ENCODE measurements around the gene KCTD11. TPM values are rescaled to one million over a fixed set of nuclear protein-coding genes. Genes with fewer than 3 reads are reported as not detected.
A peak's percentile ranks its signal among the peaks of the same experiment; 100 is the strongest.

The KCTD11 gene
- total RNA-seq, 1 donor from 2014 or later, result 23.3 TPM

DNA sequence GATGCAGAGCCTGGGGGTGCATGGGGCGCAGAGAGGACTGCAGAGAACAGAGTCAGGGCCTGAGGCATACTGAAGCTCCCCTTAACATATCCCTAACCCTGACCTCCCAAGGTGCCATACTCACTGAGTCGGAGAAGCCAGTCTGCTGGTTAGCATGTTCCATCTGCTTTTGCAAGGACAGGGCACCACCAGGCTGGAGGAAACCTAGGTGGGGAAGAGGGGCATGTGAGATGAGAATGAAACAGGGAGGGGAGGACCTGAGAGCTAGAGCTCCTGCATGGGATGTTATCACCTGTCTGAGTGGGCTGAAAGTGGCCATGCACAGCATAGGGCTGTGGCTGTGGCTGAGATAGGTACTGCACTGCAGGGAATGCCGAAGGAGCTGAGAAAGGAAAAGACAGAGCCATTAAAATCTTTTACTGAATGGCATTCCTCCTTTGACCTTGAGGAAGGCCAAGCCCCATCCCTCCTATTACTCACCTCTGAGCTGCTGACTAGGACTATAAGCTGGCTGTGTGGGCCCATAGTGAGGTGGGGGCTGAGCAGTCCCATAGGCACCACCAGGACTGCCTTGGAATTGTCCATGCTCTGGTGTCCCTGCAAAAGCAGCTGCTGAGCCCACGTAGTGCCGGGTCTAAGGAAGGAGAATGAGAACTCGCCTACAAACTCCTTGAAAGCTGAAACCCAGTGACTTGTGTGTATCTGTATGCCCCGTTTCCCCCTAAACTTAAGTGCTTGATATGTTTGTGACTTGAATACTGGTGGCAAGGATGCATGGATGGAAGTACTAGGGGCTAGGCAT lies 38.7 kb upstream of the KCTD11 start:
- peaks cover 55% of the 10 kb centered on the region for H3K4me1 Mint-ChIP-seq (ENCODE audit: low read depth)
- TF ChIP-seq, protein P1, sequence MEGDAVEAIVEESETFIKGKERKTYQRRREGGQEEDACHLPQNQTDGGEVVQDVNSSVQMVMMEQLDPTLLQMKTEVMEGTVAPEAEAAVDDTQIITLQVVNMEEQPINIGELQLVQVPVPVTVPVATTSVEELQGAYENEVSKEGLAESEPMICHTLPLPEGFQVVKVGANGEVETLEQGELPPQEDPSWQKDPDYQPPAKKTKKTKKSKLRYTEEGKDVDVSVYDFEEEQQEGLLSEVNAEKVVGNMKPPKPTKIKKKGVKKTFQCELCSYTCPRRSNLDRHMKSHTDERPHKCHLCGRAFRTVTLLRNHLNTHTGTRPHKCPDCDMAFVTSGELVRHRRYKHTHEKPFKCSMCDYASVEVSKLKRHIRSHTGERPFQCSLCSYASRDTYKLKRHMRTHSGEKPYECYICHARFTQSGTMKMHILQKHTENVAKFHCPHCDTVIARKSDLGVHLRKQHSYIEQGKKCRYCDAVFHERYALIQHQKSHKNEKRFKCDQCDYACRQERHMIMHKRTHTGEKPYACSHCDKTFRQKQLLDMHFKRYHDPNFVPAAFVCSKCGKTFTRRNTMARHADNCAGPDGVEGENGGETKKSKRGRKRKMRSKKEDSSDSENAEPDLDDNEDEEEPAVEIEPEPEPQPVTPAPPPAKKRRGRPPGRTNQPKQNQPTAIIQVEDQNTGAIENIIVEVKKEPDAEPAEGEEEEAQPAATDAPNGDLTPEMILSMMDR (IDR thresholded peaks at IDR 0.05), result peak; percentile 14
- peaks cover 41% of the 10 kb centered on the region for H3K36me3 Mint-ChIP-seq (ENCODE audit: low read depth)
- DNase-seq (ENCODE audit: low spot score), result no peak
- no peak overlapping the region for H3K4me3 Mint-ChIP-seq (ENCODE audit: unreplicated experiment)
- H3K27ac Mint-ChIP-seq (ENCODE audit: unreplicated experiment), result peak overlapping the region; percentile 32
- no peaks in the 10 kb centered on the region for H3K9me3 Mint-ChIP-seq (ENCODE audit: low read depth)
- no peaks in the 10 kb centered on the region for H3K27me3 Mint-ChIP-seq (ENCODE audit: low read depth)

DNA sequence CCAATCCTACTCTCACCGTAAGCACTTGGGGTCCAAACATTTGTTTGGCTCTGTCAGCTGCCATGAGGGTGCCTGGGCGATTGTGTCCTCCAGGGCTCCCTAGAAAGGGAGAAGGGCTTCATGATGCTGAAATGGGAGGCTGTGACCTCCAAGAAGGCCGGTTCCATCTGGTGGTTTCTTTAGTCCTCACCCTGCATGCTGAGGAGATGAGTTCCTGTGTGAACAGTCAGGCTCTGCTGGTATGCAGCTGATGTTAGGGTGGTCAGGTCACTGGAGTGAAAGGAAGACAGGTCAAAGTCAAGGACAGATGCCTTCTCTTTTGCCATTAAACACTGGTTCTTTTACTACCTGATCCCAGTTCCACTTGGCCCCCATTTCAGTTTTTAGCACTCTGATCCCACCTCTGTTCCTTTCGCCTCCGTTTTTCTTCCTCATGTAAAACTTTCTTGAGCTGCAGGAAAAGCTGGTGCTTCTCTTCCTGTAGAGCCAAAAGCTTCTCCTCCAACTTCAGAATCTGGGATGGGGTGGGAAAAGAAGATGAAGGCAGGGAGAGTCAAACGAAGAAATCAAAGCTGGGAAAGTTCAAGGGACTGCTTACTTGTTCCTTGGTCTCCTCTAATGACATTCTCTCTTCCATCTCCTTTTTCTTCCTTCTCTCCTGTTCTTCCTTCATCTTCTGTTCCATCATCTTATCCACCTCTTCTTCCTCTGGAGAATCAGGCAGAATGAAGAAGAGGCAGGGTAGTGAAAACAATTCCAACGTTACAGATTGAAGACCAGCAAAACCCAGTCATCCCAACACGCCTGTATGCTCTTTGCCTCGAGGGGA lies 37.9 kb upstream of the KCTD11 start:
- H3K9me3 Mint-ChIP-seq (ENCODE audit: low read depth), result no peaks in the 10 kb centered on the region
- H3K4me1 Mint-ChIP-seq (ENCODE audit: low read depth), result peaks cover 50% of the 10 kb centered on the region
- peak overlapping the region; percentile 77 for H3K27ac Mint-ChIP-seq (ENCODE audit: unreplicated experiment)
- TF ChIP-seq, protein P1 (IDR thresholded peaks at IDR 0.05), result no peak
- H3K36me3 Mint-ChIP-seq (ENCODE audit: low read depth), result peaks cover 44% of the 10 kb centered on the region
- peak overlapping the region; percentile 71 for H3K4me3 Mint-ChIP-seq (ENCODE audit: unreplicated experiment)
- H3K27me3 Mint-ChIP-seq (ENCODE audit: low read depth), result no peaks in the 10 kb centered on the region
- DNase-seq (ENCODE audit: low spot score), result no peak

DNA sequence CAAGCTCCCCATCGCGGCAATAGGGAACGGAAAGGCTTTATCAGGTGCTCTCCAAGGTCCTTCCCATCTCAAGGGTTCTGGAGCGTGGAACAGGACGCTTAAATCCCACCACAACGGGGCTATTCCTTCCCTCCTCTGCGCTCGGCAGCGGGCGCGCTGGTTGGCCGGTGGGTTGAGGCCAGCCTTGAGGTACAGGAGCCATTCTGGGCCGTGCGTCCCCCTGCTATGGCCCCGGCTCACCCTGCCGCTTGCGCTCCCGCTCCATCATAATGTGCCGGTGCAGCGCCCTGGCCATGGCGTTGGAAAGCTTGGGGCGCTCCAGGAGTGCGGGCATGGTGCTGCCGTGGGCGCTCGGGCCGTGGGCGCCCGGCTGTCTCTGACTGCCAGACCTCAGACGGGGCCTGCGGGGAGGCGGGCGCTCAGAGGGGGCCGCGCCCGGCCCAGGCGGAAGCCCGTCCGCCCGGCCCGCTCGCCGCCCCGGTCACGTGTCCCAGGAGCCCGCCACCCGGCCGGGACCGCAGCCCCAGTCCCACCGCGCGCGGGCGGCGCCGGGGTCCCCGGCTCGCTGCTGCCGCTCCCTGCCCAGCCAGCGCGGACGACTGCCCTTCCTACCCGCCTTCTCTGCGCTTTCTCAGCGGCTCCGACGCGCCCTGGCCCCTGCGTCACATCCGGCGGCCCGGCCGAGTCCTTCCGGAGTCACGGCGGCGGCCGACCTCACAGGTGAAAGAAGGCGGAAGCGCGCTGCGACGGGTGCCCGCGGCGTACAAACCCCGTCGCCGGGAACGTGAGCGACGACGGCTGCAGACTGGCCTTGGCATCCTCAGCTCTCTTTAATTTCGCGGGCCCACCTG lies 37.0 kb upstream of the KCTD11 start, which contains the start of gene GPS2:
Gene GPS2, minus strand, starts transcription at position 642 of the 851 bp plus-strand sequence. Its CDS starts 308 bp downstream, at position 334.
- TF ChIP-seq, protein P1 (IDR thresholded peaks at IDR 0.05), result no peak
- peaks cover 41% of the 10 kb centered on the region for H3K4me1 Mint-ChIP-seq (ENCODE audit: low read depth)
- H3K36me3 Mint-ChIP-seq (ENCODE audit: low read depth), result peaks cover 37% of the 10 kb centered on the region
- peak within 1 kb of the TSS; percentile 75 for H3K4me3 Mint-ChIP-seq (ENCODE audit: unreplicated experiment)
- peak within 1 kb of the TSS; percentile 87 for H3K27ac Mint-ChIP-seq (ENCODE audit: unreplicated experiment)
- peak; percentile 97 for DNase-seq (ENCODE audit: low spot score)
- H3K9me3 Mint-ChIP-seq (ENCODE audit: low read depth), result no peaks in the 10 kb centered on the region
- H3K27me3 Mint-ChIP-seq (ENCODE audit: low read depth), result no peaks in the 10 kb centered on the region

DNA sequence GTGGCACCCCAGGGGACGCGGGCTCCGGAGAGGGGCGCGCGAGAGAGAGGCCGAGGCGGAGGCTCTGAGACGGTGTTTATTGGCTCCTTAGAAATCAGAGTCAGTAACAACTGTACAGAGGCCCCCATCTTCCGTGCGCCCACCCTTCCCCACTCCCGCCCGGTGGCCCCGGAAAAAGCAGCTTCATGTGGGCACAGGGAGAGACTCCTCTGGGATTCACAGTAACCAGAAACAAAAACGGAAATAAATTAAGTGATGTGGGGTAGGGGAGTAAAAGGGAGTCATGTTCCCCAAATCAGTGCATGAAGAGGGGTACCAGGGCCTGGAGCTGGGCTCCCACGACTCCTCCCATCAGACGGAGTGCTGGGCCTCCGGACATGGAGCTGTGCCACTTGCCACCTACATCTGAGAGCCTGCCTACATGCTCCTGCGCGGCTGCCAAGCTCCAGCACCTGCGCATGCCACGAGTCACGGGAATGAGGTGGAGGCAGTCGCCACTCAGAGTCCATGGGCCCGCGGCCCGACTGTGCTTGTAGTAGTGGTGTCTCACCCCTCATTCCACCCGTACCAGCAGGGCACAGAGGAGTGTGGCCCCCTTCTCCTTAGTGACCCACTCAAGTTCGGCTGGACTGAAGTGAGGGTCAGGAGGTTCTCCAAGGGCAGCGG lies 36.3 kb upstream of the KCTD11 start:
- Mint-ChIP-seq H3K36me3 (ENCODE audit: low read depth) (peaks cover 29% of the 10 kb centered on the region), H3K27me3 (ENCODE audit: low read depth) (no peaks in the 10 kb centered on the region), H3K27ac (ENCODE audit: unreplicated experiment) (peak overlapping the region; percentile 87), H3K9me3 (ENCODE audit: low read depth) (no peaks in the 10 kb centered on the region), H3K4me1 (ENCODE audit: low read depth) (peaks cover 34% of the 10 kb centered on the region), H3K4me3 (ENCODE audit: unreplicated experiment) (peak overlapping the region; percentile 75)
- TF ChIP-seq, protein P1 (IDR thresholded peaks at IDR 0.05), result no peak
- no peak for DNase-seq (ENCODE audit: low spot score)

Data from chondrocyte (in vitro differentiated cells).